ENCODE results near the gene MED31. TPM values are rescaled to one million over a fixed set of nuclear protein-coding genes. Genes with fewer than 3 reads are reported as not detected.

The MED31 gene
- 17.7 and 17.8 TPM in 2 replicates for total RNA-seq (2022)
- percentile 93 among the genes with signal in this experiment for Bru-seq, nascent RNA
- percentile 78 among the genes with signal in this experiment for BruChase-seq, experiment 1, labeled RNA remaining after a 6-hour chase
- BruChase-seq, experiment 2, labeled RNA remaining after a 2-hour chase = percentile 91 among the genes with signal in this experiment
- long read RNA-seq, transcript MED31-201 (4 exons, 1,654 nt) = major isoform, 18 of 22 reads
- long read RNA-seq, partial matches to known transcripts = 0 of 22 reads
- long read RNA-seq, other reads (novel, unspliced or antisense) = 1 of 22 reads

DNA sequence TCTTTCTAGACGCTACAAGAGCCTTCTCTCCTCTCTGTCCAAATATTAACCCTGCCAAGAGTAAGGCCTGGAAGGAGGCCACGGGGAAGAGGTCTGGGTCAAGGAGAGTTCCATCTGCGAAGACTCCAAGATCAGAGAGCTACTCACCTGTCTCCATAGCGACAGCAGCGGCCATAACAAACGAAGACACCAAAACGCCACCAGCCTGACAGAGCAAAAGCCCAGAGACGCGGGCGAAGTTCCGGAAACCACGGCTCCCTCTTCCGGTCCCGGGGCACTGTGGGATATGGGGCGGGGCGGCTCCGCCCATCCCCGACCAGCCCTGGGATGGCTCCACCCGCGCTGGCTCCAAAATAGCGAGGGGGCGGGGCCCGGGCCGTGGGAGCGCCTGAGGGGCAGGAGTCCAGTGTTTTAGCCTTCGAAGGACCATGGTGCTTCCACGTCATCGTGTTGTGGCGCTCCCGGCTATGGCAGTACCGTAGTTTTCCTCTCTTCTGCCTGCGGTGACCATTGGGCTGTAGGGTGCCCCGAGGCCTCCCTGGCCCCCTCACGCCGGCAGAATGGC is at the start of gene MED31, which contains the start of gene C17orf100:
TSS of gene MED31 (minus strand) at position 252 of the 565 bp plus-strand sequence. CDS start at position 175, 77 bp downstream.
TSS of gene C17orf100 (plus strand) at position 409 of the 565 bp plus-strand sequence. CDS start at position 561, 152 bp downstream.
- Mint-ChIP-seq H3K9me3 (ENCODE audit: unreplicated experiment) (peaks cover 7% of the 10 kb centered on the region), H3K36me3 (ENCODE audit: insufficient read depth, unreplicated experiment) (peaks cover 29% of the 10 kb centered on the region), H3K27me3 (ENCODE audit: insufficient read depth, unreplicated experiment) (peaks cover 6% of the 10 kb centered on the region), H3K27ac (ENCODE audit: low read depth, unreplicated experiment) (peak within 1 kb of the TSS; percentile 94), H3K4me3 (ENCODE audit: unreplicated experiment) (peak within 1 kb of the TSS; percentile 87), H3K4me1 (ENCODE audit: insufficient read depth, unreplicated experiment) (peaks cover 40% of the 10 kb centered on the region)
- POLR2A ChIA-PET = interaction anchor here (0.6 to 3.4 kb wide), 8 partner anchors 10 to 1638 kb away, joined by 3 to 57 read pairs (median 4); partner anchors contain the start of genes KIAA0753 and TXNDC17
- TF ChIP-seq, protein P1, sequence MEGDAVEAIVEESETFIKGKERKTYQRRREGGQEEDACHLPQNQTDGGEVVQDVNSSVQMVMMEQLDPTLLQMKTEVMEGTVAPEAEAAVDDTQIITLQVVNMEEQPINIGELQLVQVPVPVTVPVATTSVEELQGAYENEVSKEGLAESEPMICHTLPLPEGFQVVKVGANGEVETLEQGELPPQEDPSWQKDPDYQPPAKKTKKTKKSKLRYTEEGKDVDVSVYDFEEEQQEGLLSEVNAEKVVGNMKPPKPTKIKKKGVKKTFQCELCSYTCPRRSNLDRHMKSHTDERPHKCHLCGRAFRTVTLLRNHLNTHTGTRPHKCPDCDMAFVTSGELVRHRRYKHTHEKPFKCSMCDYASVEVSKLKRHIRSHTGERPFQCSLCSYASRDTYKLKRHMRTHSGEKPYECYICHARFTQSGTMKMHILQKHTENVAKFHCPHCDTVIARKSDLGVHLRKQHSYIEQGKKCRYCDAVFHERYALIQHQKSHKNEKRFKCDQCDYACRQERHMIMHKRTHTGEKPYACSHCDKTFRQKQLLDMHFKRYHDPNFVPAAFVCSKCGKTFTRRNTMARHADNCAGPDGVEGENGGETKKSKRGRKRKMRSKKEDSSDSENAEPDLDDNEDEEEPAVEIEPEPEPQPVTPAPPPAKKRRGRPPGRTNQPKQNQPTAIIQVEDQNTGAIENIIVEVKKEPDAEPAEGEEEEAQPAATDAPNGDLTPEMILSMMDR (IDR thresholded peaks at IDR 0.05; ENCODE audit: unreplicated experiment) = no peak
- no TSS peak for BruUV-seq (replicated peaks)
- DNase-seq (ENCODE audit: unreplicated experiment) = peak; percentile 91
- intact Hi-C loops (cut with micrococcal nuclease) = no loop called here
- CTCF ChIA-PET = interaction anchor here (0.6 to 1.3 kb wide), 2 partner anchors 179 to 507 kb away, joined by 3 to 4 read pairs; no protein-coding TSS in a partner anchor

DNA sequence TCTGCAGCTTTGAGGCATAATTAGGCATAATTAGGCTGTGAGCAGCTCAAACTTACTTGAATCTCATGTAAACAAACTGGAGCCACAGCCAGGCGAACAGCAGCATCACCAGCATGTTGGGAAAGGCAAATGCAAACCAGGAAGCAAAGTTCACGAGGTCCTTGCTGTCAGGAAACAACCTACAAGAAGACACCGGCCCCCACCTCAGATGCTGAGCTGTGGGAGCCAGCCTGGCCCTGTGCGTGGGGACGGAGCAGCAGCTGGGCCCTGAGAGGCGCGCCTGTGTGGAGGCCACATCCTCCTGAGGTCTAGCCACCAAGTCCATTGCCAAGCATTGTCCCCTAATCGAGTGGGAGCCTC is 49.5 kb upstream of the MED31 start:
- TF ChIP-seq, protein P1 (IDR thresholded peaks at IDR 0.05; ENCODE audit: unreplicated experiment) = no peak
- ChIA-PET CTCF (interaction anchor here (0.6 to 1.0 kb wide), 3 partner anchors 34 to 1730 kb away, joined by 3 to 5 read pairs (median 4); no protein-coding TSS in a partner anchor), POLR2A (no interaction called here)
- Mint-ChIP-seq H3K9me3 (ENCODE audit: unreplicated experiment) (no peaks in the 10 kb centered on the region), H3K36me3 (ENCODE audit: insufficient read depth, unreplicated experiment) (peaks cover 10% of the 10 kb centered on the region), H3K27ac (ENCODE audit: low read depth, unreplicated experiment) (no peak overlapping the region), H3K4me3 (ENCODE audit: unreplicated experiment) (no peak overlapping the region), H3K4me1 (ENCODE audit: insufficient read depth, unreplicated experiment) (no peaks in the 10 kb centered on the region), H3K27me3 (ENCODE audit: insufficient read depth, unreplicated experiment) (no peaks in the 10 kb centered on the region)
- intact Hi-C loops (cut with micrococcal nuclease) = no loop called here
- no peak for DNase-seq (ENCODE audit: unreplicated experiment)
- no TSS peak for BruUV-seq (replicated peaks)

DNA sequence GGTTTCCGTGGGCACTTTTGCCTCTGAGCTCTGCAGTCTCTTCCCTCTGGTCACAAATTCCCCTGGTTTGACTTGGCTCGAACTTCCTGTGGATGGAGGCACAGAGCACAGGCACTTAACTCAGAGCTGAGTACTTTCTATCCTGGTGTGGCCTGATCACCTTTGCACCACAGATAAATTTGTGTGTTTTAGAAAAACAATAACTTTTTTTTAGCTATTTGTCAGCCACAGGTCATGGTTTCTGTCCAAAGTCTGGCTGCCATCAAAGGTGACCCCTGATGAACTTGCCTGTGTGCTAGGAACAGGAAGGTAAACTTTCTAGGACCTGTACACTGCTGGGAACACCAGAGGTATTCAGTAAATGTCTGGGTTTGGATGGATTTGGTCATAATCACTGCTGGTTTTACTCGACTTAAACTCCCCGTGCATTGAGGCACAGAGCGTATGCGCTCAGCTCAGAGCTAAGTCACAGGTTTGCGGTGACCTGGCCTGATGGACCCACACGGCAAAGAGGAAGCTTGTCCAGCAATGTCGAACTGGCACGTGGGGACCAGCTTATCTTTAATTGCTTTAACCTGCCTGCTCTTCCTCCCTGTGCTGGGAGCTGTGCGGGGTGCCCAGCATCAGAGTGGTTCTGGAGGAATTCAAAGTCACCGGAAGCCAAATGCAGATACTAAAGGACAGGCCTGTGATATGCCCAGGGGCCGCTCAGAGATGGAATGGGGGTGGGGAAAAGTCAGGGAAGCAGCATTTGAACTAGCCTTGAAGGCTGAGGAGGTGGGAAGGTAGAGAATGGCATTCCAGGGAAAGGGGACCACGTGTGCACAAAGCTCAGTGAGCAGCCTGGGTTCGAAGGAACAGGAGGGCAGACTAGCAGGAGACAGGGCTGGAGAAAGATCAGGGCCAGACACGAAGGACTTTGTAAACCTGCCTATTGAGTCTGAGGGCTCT is 48.9 kb upstream of the MED31 start:
- ChIA-PET CTCF (interaction anchor here (0.6 to 1.1 kb wide), 6 partner anchors 34 to 1729 kb away, joined by 3 to 5 read pairs (median 3); no protein-coding TSS in a partner anchor), POLR2A (no interaction called here)
- Mint-ChIP-seq H3K4me1 (ENCODE audit: insufficient read depth, unreplicated experiment) (no peaks in the 10 kb centered on the region), H3K27ac (ENCODE audit: low read depth, unreplicated experiment) (no peak overlapping the region), H3K36me3 (ENCODE audit: insufficient read depth, unreplicated experiment) (peaks cover 9% of the 10 kb centered on the region), H3K27me3 (ENCODE audit: insufficient read depth, unreplicated experiment) (no peaks in the 10 kb centered on the region), H3K4me3 (ENCODE audit: unreplicated experiment) (no peak overlapping the region), H3K9me3 (ENCODE audit: unreplicated experiment) (no peaks in the 10 kb centered on the region)
- TF ChIP-seq, protein P1 (IDR thresholded peaks at IDR 0.05; ENCODE audit: unreplicated experiment) = no peak
- DNase-seq (ENCODE audit: unreplicated experiment) = no peak
- intact Hi-C loops (cut with micrococcal nuclease) = no loop called here
- no TSS peak for BruUV-seq (replicated peaks)

Data from MCF 10A (cell line).